Breast epithelium (tissue), 3 donors: Measurements from ENCODE around the gene NEU1.

Experiments used
- POLR2A ChIP-seq: fragments of 450-650 bp; IDR thresholded peaks from one replicate; pipeline ENCODE4 v1.6.1; 2016; ENCODE audit warnings: antibody characterized with exemption, mild to moderate bottlenecking, moderate library complexity
- POLR2AphosphoS5 ChIP-seq, 3 donors: sonication (generic); formaldehyde crosslinking; IDR thresholded peaks; one replicate each; pipeline ENCODE4 v1.6.1; 2017; ENCODE audit warnings: antibody characterized with exemption in 3 of 3
- TF ChIP-seq, protein P1 (sequence below), 3 donors: fragments of 450-650 bp; IDR thresholded peaks; one replicate each; pipeline ENCODE4 v1.5.1; 2016 to 2017; ENCODE audit warnings: antibody characterized with exemption in 3 of 3, mild to moderate bottlenecking in 3 of 3, moderate library complexity in 3 of 3

DNA sequence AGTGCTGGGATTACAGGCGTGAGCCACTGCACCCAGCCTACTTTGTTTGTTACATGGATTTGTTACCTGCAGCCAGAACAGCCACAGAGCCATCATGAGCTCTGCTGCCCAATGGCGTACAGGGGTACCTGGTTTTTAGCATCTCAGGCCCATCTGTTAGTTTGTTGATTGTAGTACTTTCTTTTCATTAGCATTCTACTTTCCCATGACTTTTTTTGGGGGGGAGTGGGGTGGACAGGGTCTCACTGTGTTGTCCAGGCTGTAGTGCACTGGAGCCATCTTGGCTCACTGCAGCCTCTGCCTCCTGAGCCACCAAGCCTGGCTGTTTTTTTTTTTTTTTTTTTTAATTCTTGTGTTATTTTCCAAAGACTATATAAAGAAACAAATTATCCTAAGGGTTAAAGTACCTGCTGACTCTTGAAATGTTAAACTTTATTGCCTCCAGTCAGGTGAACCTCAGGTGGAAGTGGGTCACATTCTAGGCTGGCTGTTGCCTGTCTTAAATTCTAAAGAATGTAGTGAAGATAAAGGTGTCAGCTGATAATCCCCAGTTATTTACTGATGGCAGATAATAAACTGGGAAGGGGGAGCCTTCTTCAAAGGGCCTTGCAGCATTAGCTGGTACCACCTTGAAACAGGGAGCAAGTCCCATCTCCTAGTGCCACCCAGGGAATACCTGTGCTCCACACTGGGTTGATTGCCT is 15.2 kb downstream of the NEU1 start:
- no peak for TF ChIP-seq POLR2A
- TF ChIP-seq, protein P1, sequence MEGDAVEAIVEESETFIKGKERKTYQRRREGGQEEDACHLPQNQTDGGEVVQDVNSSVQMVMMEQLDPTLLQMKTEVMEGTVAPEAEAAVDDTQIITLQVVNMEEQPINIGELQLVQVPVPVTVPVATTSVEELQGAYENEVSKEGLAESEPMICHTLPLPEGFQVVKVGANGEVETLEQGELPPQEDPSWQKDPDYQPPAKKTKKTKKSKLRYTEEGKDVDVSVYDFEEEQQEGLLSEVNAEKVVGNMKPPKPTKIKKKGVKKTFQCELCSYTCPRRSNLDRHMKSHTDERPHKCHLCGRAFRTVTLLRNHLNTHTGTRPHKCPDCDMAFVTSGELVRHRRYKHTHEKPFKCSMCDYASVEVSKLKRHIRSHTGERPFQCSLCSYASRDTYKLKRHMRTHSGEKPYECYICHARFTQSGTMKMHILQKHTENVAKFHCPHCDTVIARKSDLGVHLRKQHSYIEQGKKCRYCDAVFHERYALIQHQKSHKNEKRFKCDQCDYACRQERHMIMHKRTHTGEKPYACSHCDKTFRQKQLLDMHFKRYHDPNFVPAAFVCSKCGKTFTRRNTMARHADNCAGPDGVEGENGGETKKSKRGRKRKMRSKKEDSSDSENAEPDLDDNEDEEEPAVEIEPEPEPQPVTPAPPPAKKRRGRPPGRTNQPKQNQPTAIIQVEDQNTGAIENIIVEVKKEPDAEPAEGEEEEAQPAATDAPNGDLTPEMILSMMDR (IDR thresholded peaks at IDR 0.05) = no peak
- no peak for TF ChIP-seq POLR2AphosphoS5 (IDR thresholded peaks at IDR 0.05)
